Stimulated activated CD8-positive, alpha-beta memory T cell treated with anti-CD3 and anti-CD28 coated beads, Interleukin-4, amount 100 ng/mL, for 1 hour (primary cell): Measurements from ENCODE around the gene ERC2.
"Not testable (repeated sequence)": the region's sequence is repeated elsewhere in the genome, so short reads cannot be mapped to it uniquely, and the experiment has no call there.

ENCODE experiments used
- DNase-seq, 2 donors: peaks; one replicate each; pipeline ENCODE4 v3.0.0-alpha.2; 2020; ENCODE audit warnings: low read depth in 2 of 2, low spot score in 1 of 2

The ERC2 gene

GRCh38 chr3:56318891-56319290 is 149.4 kb downstream of the ERC2 start:
- no peak for DNase-seq

GRCh38 chr3:56316944-56317343 is 151.3 kb downstream of the ERC2 start:
- DNase-seq = no peak

GRCh38 chr3:56314842-56315241 is 153.4 kb downstream of the ERC2 start:
- no peak for DNase-seq

GRCh38 chr3:56309465-56309864 is 158.8 kb downstream of the ERC2 start:
- DNase-seq = no peak

GRCh38 chr3:56308471-56308870 is 159.8 kb downstream of the ERC2 start:
- DNase-seq = no peak

GRCh38 chr3:56304069-56304468 is 164.2 kb downstream of the ERC2 start:
- no peak for DNase-seq

GRCh38 chr3:56303487-56303886 is 164.8 kb downstream of the ERC2 start:
- DNase-seq = no peak

GRCh38 chr3:56302417-56302816 is 165.8 kb downstream of the ERC2 start:
- no peak for DNase-seq

GRCh38 chr3:56297281-56297840 is 170.9 kb downstream of the ERC2 start:
- no peak for DNase-seq

- no peak for DNase-seq
These were observed 171.9 kb downstream of the ERC2 start for GRCh38 chr3:56296361-56296760.

GRCh38 chr3:56295161-56295560 is 173.1 kb downstream of the ERC2 start:
- DNase-seq = no peak

GRCh38 chr3:56294286-56294685 is 174.0 kb downstream of the ERC2 start:
- no peak for DNase-seq

- DNase-seq = no peak
These were observed 176.3 kb downstream of the ERC2 start for GRCh38 chr3:56291953-56292352.

GRCh38 chr3:56291244-56291680 is 177.0 kb downstream of the ERC2 start:
- no peak for DNase-seq

GRCh38 chr3:56290374-56290773 is 177.9 kb downstream of the ERC2 start:
- DNase-seq = no peak

- no peak for DNase-seq
These were observed 180.0 kb downstream of the ERC2 start for GRCh38 chr3:56288258-56288657.

- no peak for DNase-seq
These were observed 185.9 kb downstream of the ERC2 start for GRCh38 chr3:56282341-56282740.

GRCh38 chr3:56277236-56277635 is 191.0 kb downstream of the ERC2 start:
- DNase-seq = no peak

GRCh38 chr3:56275120-56275519 is 193.1 kb downstream of the ERC2 start:
- DNase-seq = no peak

- DNase-seq = no peak
These were observed 198.3 kb downstream of the ERC2 start for GRCh38 chr3:56269755-56270535.

- DNase-seq = no peak
These were observed 199.5 kb downstream of the ERC2 start for GRCh38 chr3:56268616-56269383.

- not testable (repeated sequence) for DNase-seq
These were observed 206.4 kb downstream of the ERC2 start for GRCh38 chr3:56261852-56262251.
